Gastrocnemius medialis (tissue), 4 donors: ENCODE results near the gene UROC1. TPM values are rescaled to one million over a fixed set of nuclear protein-coding genes. Genes with fewer than 3 reads are reported as not detected.

Source experiments
- ATAC-seq, 2 donors: fragments of 150-250 bp; one replicate each; pipeline ENCODE4 v1.9.1; 2016
- DNase-seq, 2 donors: peaks; one replicate each; pipeline ENCODE4 v3.0.0-alpha.2; 2019
- H3K27ac ChIP-seq, 4 donors: fragments of 200-600 bp; sonication (generic); 1 replicate in 1 of 4; 2 replicates in 3 of 4; pipeline ENCODE4 v1.5.1; 2016 to 2018; ENCODE audit warnings: mild to moderate bottlenecking in 2 of 4, moderate library complexity in 1 of 4
- H3K27me3 ChIP-seq, 3 donors: fragments of 200-600 bp; sonication (generic) in 2 of 3; 1 replicate in 1 of 3; 2 replicates in 2 of 3; pipeline versions ENCODE4 v1.5.1 to v1.6.0; 2016 to 2019; ENCODE audit warnings: mild to moderate bottlenecking in 1 of 3, moderate library complexity in 1 of 3
- H3K36me3 ChIP-seq, 2 donors: fragments of 200-600 bp; sonication (generic) in 1 of 2; one replicate each; pipeline ENCODE4 v1.5.1; 2017 to 2018
- H3K4me1 ChIP-seq, 2 donors: fragments of 200-600 bp; sonication (generic) in 1 of 2; one replicate each; pipeline ENCODE4 v1.5.1; 2016 to 2017; ENCODE audit warnings: mild to moderate bottlenecking in 2 of 2
- H3K4me3 ChIP-seq, 4 donors: fragments of 200-600 bp; sonication (generic) in 3 of 4; 1 replicate in 1 of 4; 2 replicates in 3 of 4; pipeline ENCODE4 v1.5.1; 2016 to 2019; ENCODE audit warnings: mild to moderate bottlenecking in 2 of 4
- H3K9me3 ChIP-seq, 3 donors: fragments of 200-600 bp; sonication (generic) in 2 of 3; 1 replicate in 1 of 3; 2 replicates in 2 of 3; pipeline ENCODE4 v1.5.1; 2016 to 2019
- POLR2A ChIP-seq, 2 donors: fragments of 450-650 bp; IDR thresholded peaks; one replicate each; pipeline ENCODE4 v1.6.1; 2017; ENCODE audit warnings: antibody characterized with exemption in 2 of 2, mild to moderate bottlenecking in 2 of 2, moderate library complexity in 2 of 2
- in situ Hi-C, 4 donors: fragments of 200-750 bp; cut with MboI; loops; one replicate each; pipeline versions ENCODE4 v1.15.0 to v1.8.0; 2017; ENCODE audit warnings: low sequenced_read_pairs in 4 of 4
- intact Hi-C: fragments of 100-400 bp; cut with DNase I; formaldehyde crosslinking; loops from one replicate; pipeline ENCODE4 v1.15.1; 2023; ENCODE audit warnings: low total_unique reads
- total RNA-seq, 4 donors: library from RNA; depleted of rRNA; stranded (reverse); fragments of >200 nt; gene quantifications; one replicate each; pipeline versions ENCODE4 v1.1.0 to v1.2.3, GENCODE V29; 2016
- TF ChIP-seq, protein P1 (sequence below), 5 experiments: fragments of 450-650 bp in 3 of 5; fragments of 200-600 bp in 2 of 5; sonication (generic) in 2 of 5; IDR thresholded peaks in 4 of 5; conservative IDR thresholded peaks in 1 of 5; 1 replicate in 4 of 5; 2 replicates in 1 of 5; pipeline ENCODE4 v1.5.1; 2016 to 2019; ENCODE audit warnings: antibody characterized with exemption in 5 of 5, mild to moderate bottlenecking in 3 of 5, moderate library complexity in 3 of 5

Gene UROC1
- total RNA-seq, 4 donors from 2014 or later, result 0.07 to 0.36 TPM; not detected in 2

DNA sequence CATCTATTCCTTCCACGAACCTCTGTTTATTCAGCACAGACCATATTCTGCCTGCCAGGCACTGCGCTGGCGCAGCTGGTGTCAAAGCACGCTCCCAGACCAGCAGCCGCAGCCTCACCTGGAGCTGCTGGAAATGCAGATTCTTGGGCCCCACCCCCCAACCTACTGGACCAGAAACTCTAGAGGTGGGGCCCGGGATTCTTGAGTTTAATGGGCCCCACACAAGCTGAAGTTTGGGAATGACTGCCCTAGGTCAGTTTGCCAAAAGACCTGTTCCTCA is 13.4 kb upstream of the UROC1 start:
- intact Hi-C loops (no loop called here), in situ Hi-C loops (no loop called here)
- no peaks in the 10 kb centered on the region for H3K27me3 ChIP-seq
- H3K36me3 ChIP-seq, result no peaks in the 10 kb centered on the region
- H3K9me3 ChIP-seq, result no peaks in the 10 kb centered on the region
- H3K27ac ChIP-seq, result no peak overlapping the region
- TF ChIP-seq, protein P1, sequence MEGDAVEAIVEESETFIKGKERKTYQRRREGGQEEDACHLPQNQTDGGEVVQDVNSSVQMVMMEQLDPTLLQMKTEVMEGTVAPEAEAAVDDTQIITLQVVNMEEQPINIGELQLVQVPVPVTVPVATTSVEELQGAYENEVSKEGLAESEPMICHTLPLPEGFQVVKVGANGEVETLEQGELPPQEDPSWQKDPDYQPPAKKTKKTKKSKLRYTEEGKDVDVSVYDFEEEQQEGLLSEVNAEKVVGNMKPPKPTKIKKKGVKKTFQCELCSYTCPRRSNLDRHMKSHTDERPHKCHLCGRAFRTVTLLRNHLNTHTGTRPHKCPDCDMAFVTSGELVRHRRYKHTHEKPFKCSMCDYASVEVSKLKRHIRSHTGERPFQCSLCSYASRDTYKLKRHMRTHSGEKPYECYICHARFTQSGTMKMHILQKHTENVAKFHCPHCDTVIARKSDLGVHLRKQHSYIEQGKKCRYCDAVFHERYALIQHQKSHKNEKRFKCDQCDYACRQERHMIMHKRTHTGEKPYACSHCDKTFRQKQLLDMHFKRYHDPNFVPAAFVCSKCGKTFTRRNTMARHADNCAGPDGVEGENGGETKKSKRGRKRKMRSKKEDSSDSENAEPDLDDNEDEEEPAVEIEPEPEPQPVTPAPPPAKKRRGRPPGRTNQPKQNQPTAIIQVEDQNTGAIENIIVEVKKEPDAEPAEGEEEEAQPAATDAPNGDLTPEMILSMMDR (IDR thresholded peaks at IDR 0.05 in 4 of 5, conservative IDR thresholded peaks at IDR 0.05 in 1 of 5), result no peak
- TF ChIP-seq POLR2A (IDR thresholded peaks at IDR 0.05), result no peak
- no peak overlapping the region for H3K4me3 ChIP-seq
- H3K4me1 ChIP-seq, result no peaks in the 10 kb centered on the region
- DNase-seq (no peak), ATAC-seq (no peak)

DNA sequence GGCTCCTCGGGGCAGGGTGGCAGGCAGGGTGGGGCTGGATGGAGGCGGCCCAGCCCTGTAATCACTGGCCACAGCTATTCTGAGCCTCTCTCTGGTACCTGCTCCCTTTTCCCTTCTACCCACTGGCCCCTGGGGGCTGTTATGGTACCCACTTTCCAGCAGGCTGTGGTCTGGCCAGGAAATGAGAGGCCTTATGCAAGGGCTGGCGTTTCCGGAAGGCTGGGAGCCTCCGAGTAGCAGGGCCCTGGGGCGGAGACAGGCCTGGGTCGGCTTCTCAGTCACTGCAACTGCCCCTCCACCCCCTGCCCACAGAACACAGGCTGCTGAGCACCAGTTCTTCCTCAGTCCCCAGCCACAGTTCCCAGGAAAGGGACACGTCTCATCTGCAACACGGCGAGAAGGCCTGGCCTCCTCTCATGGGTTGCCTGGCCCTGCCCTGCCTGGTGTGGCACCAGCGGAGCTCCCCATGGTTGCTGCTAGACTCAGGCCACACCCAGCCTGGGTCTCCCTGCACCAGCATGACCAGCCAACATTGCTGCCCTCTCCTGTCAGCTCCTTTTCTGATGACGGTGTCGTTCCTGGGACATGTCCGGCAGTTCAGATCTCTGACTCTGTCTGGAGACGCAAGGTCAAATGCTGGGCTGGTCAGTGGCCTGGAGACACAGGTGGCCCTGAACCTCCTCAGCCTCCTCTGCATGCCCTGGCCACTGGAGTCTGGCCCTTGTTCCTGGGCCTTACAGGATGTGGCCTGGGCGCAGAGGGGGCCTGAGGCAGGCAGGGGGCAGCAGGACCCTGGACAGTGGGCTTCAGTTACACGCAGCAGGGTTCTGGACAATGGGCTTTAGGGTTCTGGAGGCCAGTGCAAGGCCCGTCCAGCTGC is 12.8 kb upstream of the UROC1 start:
- no peaks in the 10 kb centered on the region for H3K27me3 ChIP-seq
- H3K9me3 ChIP-seq, result no peaks in the 10 kb centered on the region
- ATAC-seq (no peak), DNase-seq (no peak)
- in situ Hi-C loops (no loop called here), intact Hi-C loops (no loop called here)
- no peak overlapping the region for H3K4me3 ChIP-seq
- no peaks in the 10 kb centered on the region for H3K4me1 ChIP-seq
- no peaks in the 10 kb centered on the region for H3K36me3 ChIP-seq
- TF ChIP-seq, protein P1 (IDR thresholded peaks at IDR 0.05 in 4 of 5, conservative IDR thresholded peaks at IDR 0.05 in 1 of 5), result no peak
- TF ChIP-seq POLR2A (IDR thresholded peaks at IDR 0.05), result no peak
- H3K27ac ChIP-seq, result no peak overlapping the region

DNA sequence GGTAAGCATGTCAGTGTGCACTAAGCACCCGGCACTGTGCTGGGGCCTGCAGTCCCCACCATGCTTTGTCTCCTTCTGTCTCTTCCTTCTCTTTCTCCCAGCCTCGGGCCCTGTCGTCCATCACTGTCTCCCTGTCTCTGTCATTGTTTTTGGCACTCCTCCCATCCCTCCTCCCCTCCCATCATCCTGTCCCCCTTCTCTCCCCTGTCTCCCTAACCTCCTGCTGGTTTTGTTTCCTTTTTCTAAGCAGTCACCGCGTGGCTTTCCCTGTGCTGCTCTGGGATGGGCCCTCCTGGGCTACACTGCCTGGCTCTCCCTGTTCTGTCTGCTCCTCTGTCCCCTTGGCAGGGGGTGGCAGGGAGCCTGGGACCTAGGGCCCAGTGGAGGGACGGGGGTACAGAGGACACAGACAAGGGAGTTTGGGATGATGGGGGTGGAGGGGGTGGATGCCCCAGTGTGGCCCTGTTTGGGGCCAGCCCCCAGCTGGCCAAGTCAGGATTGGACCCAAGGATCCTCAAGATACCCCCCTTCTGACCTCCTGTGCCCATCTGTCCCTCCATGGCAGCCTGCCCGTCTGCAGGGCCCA is 12.1 kb upstream of the UROC1 start:
- no peaks in the 10 kb centered on the region for H3K9me3 ChIP-seq
- no peak for DNase-seq
- TF ChIP-seq, protein P1 (IDR thresholded peaks at IDR 0.05 in 4 of 5, conservative IDR thresholded peaks at IDR 0.05 in 1 of 5), result no peak
- TF ChIP-seq POLR2A (IDR thresholded peaks at IDR 0.05), result no peak
- H3K27ac ChIP-seq, result no peak overlapping the region
- peaks cover 0 to under 1% of the 10 kb centered on the region in 2 donors for H3K4me1 ChIP-seq
- no peaks in the 10 kb centered on the region for H3K36me3 ChIP-seq
- intact Hi-C loops, result loop anchor here (10.0 kb wide), 1 partner anchor 925 kb away; no protein-coding TSS in a partner anchor
- peaks cover 0 to 2% (median 0%) of the 10 kb centered on the region in 3 donors for H3K27me3 ChIP-seq
- in situ Hi-C loops, result no loop called here
- ATAC-seq, result no peak
- H3K4me3 ChIP-seq, result no peak overlapping the region

DNA sequence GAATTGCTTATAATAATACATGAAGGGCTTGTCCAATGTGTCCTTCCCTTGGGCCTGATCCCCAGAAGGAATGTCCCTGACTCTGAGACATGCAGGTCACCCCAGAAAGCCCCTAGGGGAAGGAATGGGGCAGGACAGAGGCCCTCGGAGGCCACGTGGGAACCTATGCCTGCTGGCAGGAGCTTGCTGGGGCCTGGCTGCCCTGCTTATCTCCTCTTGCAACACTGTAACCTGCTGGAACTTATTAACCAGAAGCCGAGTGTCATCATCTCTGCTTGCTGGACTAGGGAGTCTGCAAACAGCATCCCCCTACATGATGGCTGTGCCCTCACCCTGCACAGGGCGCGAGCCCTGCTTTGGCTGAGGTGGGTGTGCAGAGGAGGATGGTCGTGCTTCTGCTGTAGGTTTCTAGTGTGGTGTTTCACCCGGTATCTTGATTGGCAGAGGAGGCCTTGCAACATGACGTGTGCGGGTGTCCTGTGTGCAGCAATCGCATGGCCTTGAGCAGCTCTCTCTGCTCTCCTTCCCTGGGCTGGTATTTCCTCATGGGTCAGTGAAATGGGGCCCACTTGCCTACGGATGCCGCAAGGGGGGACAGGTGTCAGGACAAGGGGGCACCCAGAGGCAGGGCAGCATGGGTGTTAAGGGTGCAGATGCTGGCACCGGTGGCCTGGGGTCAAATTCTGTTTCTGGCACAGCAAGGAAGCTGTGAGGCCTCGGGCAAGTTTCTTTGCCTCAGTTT is 11.4 kb upstream of the UROC1 start:
- intact Hi-C loops (loop anchor here (10.0 kb wide), 1 partner anchor 926 kb away; no protein-coding TSS in a partner anchor), in situ Hi-C loops (no loop called here)
- Histone ChIP-seq H3K27ac (no peak overlapping the region), H3K4me3 (no peak overlapping the region), H3K4me1 (peaks cover 0 to 3% of the 10 kb centered on the region in 2 donors), H3K36me3 (no peaks in the 10 kb centered on the region), H3K27me3 (peaks cover 0 to 2% (median 0%) of the 10 kb centered on the region in 3 donors), H3K9me3 (no peaks in the 10 kb centered on the region)
- ATAC-seq (no peak), DNase-seq (no peak)
- TF ChIP-seq, protein P1 (IDR thresholded peaks at IDR 0.05 in 4 of 5, conservative IDR thresholded peaks at IDR 0.05 in 1 of 5), result no peak
- no peak for TF ChIP-seq POLR2A (IDR thresholded peaks at IDR 0.05)
